ENCODE data around the gene RAPGEF3. TPM values are rescaled to one million over a fixed set of nuclear protein-coding genes. Genes with fewer than 3 reads are reported as not detected.

Gene RAPGEF3
- total and polyA plus RNA-seq, 4 donors = 1.3 to 4.3 (median 1.4) TPM

DNA sequence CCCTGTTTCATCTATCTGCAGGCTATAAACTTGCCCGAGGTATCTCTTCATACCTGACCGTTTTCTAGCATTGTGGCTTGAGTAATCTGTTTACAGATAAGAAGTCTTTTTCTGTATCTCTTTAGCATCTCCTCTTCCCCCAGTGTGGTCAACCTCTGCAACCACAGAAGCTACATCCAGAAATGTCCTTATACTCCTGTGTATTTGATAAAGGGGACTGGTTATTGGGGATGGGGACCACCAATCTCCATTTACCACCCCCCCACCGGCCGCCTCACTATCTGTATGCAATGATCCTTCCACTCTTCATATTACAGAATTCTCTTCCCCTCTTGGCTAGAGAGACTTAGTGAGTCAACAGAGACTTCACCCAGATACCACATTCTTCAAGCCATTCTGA, 49.4 kb downstream of the RAPGEF3 start:
- Histone ChIP-seq H3K4me1 (ENCODE audit: control insufficient read depth in 4 of 4, insufficient read depth in 4 of 4, low read length in 3 of 4) (peaks cover 1 to 20% (median 15%) of the 10 kb centered on the region in 4 donors), H3K27ac (ENCODE audit: low read depth in 1 of 2, low read length in 2 of 2) (no peak overlapping the region), H3K27me3 (ENCODE audit: control insufficient read depth in 4 of 4, insufficient read depth in 4 of 4, low read length in 3 of 4) (no peaks in the 10 kb centered on the region), H3K36me3 (ENCODE audit: control insufficient read depth in 4 of 4, insufficient read depth in 3 of 4, low read depth in 1 of 4, low read length in 3 of 4) (no peaks in the 10 kb centered on the region), H3K9me3 (ENCODE audit: control insufficient read depth in 4 of 4, low read length in 3 of 4) (no peaks in the 10 kb centered on the region), H3K4me3 (ENCODE audit: low read depth in 1 of 3, low read length in 3 of 3) (no peak overlapping the region), H3K9ac (ENCODE audit: low read depth in 1 of 2, low read length in 2 of 2) (no peak overlapping the region)
- WGBS = 90% methylated on average over 4 of the region's 4 CpGs
- DNase-seq (ENCODE audit: low spot score) = no peak
- TF ChIP-seq TAF1 (conservative IDR thresholded peaks at IDR 0.05) (no peak), NR2F2 (IDR thresholded peaks at IDR 0.05) (no peak), SP1 (IDR thresholded peaks at IDR 0.05) (no peak), HNF4G (IDR thresholded peaks at IDR 0.05) (no peak), RAD21 (IDR thresholded peaks at IDR 0.05) (no peak), YY1 (IDR thresholded peaks at IDR 0.05) (no peak), HNF4A (conservative IDR thresholded peaks at IDR 0.05) (no peak), FOXA1 (IDR thresholded peaks at IDR 0.05) (no peak), JUND (IDR thresholded peaks at IDR 0.05) (no peak)
- TF ChIP-seq, protein P1, sequence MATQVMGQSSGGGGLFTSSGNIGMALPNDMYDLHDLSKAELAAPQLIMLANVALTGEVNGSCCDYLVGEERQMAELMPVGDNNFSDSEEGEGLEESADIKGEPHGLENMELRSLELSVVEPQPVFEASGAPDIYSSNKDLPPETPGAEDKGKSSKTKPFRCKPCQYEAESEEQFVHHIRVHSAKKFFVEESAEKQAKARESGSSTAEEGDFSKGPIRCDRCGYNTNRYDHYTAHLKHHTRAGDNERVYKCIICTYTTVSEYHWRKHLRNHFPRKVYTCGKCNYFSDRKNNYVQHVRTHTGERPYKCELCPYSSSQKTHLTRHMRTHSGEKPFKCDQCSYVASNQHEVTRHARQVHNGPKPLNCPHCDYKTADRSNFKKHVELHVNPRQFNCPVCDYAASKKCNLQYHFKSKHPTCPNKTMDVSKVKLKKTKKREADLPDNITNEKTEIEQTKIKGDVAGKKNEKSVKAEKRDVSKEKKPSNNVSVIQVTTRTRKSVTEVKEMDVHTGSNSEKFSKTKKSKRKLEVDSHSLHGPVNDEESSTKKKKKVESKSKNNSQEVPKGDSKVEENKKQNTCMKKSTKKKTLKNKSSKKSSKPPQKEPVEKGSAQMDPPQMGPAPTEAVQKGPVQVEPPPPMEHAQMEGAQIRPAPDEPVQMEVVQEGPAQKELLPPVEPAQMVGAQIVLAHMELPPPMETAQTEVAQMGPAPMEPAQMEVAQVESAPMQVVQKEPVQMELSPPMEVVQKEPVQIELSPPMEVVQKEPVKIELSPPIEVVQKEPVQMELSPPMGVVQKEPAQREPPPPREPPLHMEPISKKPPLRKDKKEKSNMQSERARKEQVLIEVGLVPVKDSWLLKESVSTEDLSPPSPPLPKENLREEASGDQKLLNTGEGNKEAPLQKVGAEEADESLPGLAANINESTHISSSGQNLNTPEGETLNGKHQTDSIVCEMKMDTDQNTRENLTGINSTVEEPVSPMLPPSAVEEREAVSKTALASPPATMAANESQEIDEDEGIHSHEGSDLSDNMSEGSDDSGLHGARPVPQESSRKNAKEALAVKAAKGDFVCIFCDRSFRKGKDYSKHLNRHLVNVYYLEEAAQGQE (IDR thresholded peaks at IDR 0.05) = no peak
- TF ChIP-seq, protein P2, sequence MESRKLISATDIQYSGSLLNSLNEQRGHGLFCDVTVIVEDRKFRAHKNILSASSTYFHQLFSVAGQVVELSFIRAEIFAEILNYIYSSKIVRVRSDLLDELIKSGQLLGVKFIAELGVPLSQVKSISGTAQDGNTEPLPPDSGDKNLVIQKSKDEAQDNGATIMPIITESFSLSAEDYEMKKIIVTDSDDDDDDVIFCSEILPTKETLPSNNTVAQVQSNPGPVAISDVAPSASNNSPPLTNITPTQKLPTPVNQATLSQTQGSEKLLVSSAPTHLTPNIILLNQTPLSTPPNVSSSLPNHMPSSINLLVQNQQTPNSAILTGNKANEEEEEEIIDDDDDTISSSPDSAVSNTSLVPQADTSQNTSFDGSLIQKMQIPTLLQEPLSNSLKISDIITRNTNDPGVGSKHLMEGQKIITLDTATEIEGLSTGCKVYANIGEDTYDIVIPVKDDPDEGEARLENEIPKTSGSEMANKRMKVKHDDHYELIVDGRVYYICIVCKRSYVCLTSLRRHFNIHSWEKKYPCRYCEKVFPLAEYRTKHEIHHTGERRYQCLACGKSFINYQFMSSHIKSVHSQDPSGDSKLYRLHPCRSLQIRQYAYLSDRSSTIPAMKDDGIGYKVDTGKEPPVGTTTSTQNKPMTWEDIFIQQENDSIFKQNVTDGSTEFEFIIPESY (IDR thresholded peaks at IDR 0.05) = no peak
- TF ChIP-seq, protein P3, sequence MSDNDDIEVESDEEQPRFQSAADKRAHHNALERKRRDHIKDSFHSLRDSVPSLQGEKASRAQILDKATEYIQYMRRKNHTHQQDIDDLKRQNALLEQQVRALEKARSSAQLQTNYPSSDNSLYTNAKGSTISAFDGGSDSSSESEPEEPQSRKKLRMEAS (IDR thresholded peaks at IDR 0.05) = no peak

DNA sequence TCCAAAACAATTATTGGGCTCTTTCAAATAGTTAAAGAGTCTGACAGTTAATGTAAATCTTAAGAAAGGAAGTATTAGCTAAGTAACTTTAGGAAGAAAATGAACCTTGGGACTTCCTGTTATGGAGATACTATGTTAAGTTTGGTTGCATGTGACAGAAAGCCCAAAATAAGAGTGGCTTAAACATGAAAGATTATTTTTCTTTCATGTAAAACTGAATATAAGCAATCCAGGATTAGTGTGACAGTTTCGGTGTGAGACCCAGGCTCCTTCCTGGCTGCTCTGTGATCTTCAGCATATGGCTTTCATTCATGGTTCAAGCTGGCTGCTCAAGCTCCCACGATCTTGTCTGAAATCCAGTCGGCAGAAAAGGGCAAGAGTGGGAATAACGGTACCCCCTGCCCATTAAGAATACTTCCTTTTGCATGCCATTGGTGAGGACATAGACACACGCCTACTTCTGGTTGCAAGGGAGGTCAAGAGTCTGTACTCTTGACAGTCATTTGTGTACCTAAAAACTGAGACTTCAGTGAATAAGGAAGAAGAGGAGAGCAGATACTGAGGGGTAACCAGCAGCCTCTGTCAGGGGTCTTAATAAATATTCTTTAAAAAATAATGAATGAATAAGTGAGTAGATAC, 50.7 kb downstream of the RAPGEF3 start:
- 64% methylated on average over 5 of the region's 5 CpGs for WGBS
- Histone ChIP-seq H3K9me3 (ENCODE audit: control insufficient read depth in 4 of 4, low read length in 3 of 4) (no peaks in the 10 kb centered on the region), H3K27ac (ENCODE audit: low read depth in 1 of 2, low read length in 2 of 2) (no peak overlapping the region), H3K36me3 (ENCODE audit: control insufficient read depth in 4 of 4, insufficient read depth in 3 of 4, low read depth in 1 of 4, low read length in 3 of 4) (no peaks in the 10 kb centered on the region), H3K27me3 (ENCODE audit: control insufficient read depth in 4 of 4, insufficient read depth in 4 of 4, low read length in 3 of 4) (no peaks in the 10 kb centered on the region), H3K9ac (ENCODE audit: low read depth in 1 of 2, low read length in 2 of 2) (no peak overlapping the region), H3K4me1 (ENCODE audit: control insufficient read depth in 4 of 4, insufficient read depth in 4 of 4, low read length in 3 of 4) (peaks cover 5 to 20% (median 15%) of the 10 kb centered on the region in 4 donors), H3K4me3 (ENCODE audit: low read depth in 1 of 3, low read length in 3 of 3) (no peak overlapping the region)
- DNase-seq (ENCODE audit: low spot score) = no peak
- TF ChIP-seq FOXA1 (IDR thresholded peaks at IDR 0.05) (no peak), JUND (IDR thresholded peaks at IDR 0.05) (no peak), NR2F2 (IDR thresholded peaks at IDR 0.05) (no peak), TAF1 (conservative IDR thresholded peaks at IDR 0.05) (no peak), HNF4G (IDR thresholded peaks at IDR 0.05) (no peak), SP1 (IDR thresholded peaks at IDR 0.05) (no peak), GABPA (IDR thresholded peaks at IDR 0.05 in 1 of 2, conservative IDR thresholded peaks at IDR 0.05 in 1 of 2) (no peak), RXRA (IDR thresholded peaks at IDR 0.05) (no peak), RAD21 (IDR thresholded peaks at IDR 0.05) (no peak)
- TF ChIP-seq, protein P1 (IDR thresholded peaks at IDR 0.05) = no peak
- TF ChIP-seq, protein P4, sequence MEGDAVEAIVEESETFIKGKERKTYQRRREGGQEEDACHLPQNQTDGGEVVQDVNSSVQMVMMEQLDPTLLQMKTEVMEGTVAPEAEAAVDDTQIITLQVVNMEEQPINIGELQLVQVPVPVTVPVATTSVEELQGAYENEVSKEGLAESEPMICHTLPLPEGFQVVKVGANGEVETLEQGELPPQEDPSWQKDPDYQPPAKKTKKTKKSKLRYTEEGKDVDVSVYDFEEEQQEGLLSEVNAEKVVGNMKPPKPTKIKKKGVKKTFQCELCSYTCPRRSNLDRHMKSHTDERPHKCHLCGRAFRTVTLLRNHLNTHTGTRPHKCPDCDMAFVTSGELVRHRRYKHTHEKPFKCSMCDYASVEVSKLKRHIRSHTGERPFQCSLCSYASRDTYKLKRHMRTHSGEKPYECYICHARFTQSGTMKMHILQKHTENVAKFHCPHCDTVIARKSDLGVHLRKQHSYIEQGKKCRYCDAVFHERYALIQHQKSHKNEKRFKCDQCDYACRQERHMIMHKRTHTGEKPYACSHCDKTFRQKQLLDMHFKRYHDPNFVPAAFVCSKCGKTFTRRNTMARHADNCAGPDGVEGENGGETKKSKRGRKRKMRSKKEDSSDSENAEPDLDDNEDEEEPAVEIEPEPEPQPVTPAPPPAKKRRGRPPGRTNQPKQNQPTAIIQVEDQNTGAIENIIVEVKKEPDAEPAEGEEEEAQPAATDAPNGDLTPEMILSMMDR (IDR thresholded peaks at IDR 0.05; ENCODE audit: low read depth, low read length, missing input control) = no peak
- TF ChIP-seq, protein P2 (IDR thresholded peaks at IDR 0.05) = no peak
- TF ChIP-seq, protein P3 (IDR thresholded peaks at IDR 0.05) = no peak
